ENCODE measurements around the gene SMPD4. TPM values are rescaled to one million over a fixed set of nuclear protein-coding genes. Genes with fewer than 3 reads are reported as not detected.
"Not testable (repeated sequence)": the region's sequence is repeated elsewhere in the genome, so short reads cannot be mapped to it uniquely, and the experiment has no call there.

SMPD4 gene
- total RNA-seq, 4 donors from 2014 or later, result 52.7 to 140 (median 65.0) TPM

GRCh38 chr2:130152816-130153595, 28.4 kb downstream of the SMPD4 start:
- no peaks in the 10 kb centered on the region for H3K27me3 ChIP-seq
- 86% methylated on average over 5 of the region's 25 CpGs for WGBS
- no peaks in the 10 kb centered on the region for H3K4me1 ChIP-seq
- no peaks in the 10 kb centered on the region for H3K9me3 ChIP-seq
- peaks cover 56% of the 10 kb centered on the region for H3K36me3 ChIP-seq
- H3K4me3 ChIP-seq, result no peak overlapping the region
- H3K27ac ChIP-seq, result no peak overlapping the region
- TF ChIP-seq POLR2A (IDR thresholded peaks at IDR 0.05), result no peak
- peak in 1 of 2 donors; percentile 35 for DNase-seq (ENCODE audit: low spot score in 2 of 2)

- 94% methylated on average over 14 of the region's 27 CpGs for WGBS
- not testable (repeated sequence) for H3K4me1 ChIP-seq, H3K27ac ChIP-seq, H3K4me3 ChIP-seq, H3K9me3 ChIP-seq, H3K27me3 ChIP-seq
- DNase-seq (ENCODE audit: low spot score in 2 of 2), result peak in 1 of 2 donors; percentile 44
- H3K36me3 ChIP-seq, result peaks cover 49% of the 10 kb centered on the region
These were observed 29.1 kb downstream of the SMPD4 start for GRCh38 chr2:130152136-130152815.

DNA sequence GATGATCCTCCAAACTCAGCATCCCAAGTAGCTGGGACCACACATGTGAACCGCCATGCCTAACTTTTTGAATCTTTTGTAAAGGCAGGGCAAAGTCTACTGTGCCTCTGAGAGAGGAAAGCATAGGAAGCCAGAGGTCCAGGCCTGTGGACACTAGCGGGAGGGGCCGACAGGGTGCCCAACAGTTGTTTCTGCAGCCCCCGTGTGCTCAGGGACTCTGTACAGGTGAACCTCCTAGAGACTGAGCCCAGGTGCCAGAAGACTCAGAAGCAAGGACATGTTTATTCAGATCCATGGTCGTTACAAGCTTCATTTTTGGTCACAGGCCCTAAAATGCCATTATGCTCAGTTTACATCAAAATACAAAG, 30.3 kb downstream of the SMPD4 start:
- not testable (repeated sequence) for H3K4me3 ChIP-seq, H3K27ac ChIP-seq, H3K9me3 ChIP-seq, H3K27me3 ChIP-seq, H3K4me1 ChIP-seq
- 80% methylated on average over 4 of the region's 5 CpGs for WGBS
- peaks cover 43% of the 10 kb centered on the region for H3K36me3 ChIP-seq
- peak in 1 of 2 donors; percentile 6 for DNase-seq (ENCODE audit: low spot score in 2 of 2)

- Histone ChIP-seq H3K36me3 (peaks cover 36% of the 10 kb centered on the region), H3K27ac (no peak overlapping the region), H3K27me3 (no peaks in the 10 kb centered on the region), H3K4me3 (no peak overlapping the region), H3K9me3 (no peaks in the 10 kb centered on the region), H3K4me1 (no peaks in the 10 kb centered on the region)
- 89% methylated on average over 23 of the region's 23 CpGs for WGBS
- TF ChIP-seq, protein P1, sequence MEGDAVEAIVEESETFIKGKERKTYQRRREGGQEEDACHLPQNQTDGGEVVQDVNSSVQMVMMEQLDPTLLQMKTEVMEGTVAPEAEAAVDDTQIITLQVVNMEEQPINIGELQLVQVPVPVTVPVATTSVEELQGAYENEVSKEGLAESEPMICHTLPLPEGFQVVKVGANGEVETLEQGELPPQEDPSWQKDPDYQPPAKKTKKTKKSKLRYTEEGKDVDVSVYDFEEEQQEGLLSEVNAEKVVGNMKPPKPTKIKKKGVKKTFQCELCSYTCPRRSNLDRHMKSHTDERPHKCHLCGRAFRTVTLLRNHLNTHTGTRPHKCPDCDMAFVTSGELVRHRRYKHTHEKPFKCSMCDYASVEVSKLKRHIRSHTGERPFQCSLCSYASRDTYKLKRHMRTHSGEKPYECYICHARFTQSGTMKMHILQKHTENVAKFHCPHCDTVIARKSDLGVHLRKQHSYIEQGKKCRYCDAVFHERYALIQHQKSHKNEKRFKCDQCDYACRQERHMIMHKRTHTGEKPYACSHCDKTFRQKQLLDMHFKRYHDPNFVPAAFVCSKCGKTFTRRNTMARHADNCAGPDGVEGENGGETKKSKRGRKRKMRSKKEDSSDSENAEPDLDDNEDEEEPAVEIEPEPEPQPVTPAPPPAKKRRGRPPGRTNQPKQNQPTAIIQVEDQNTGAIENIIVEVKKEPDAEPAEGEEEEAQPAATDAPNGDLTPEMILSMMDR (IDR thresholded peaks at IDR 0.05), result no peak
- TF ChIP-seq POLR2A (IDR thresholded peaks at IDR 0.05) (no peak), EP300 (IDR thresholded peaks at IDR 0.05) (no peak), POLR2AphosphoS5 (IDR thresholded peaks at IDR 0.05) (no peak)
- DNase-seq (ENCODE audit: low spot score in 2 of 2), result peak; percentile 47 to 71
These were observed 30.9 kb downstream of the SMPD4 start for GRCh38 chr2:130150181-130151144.

DNA sequence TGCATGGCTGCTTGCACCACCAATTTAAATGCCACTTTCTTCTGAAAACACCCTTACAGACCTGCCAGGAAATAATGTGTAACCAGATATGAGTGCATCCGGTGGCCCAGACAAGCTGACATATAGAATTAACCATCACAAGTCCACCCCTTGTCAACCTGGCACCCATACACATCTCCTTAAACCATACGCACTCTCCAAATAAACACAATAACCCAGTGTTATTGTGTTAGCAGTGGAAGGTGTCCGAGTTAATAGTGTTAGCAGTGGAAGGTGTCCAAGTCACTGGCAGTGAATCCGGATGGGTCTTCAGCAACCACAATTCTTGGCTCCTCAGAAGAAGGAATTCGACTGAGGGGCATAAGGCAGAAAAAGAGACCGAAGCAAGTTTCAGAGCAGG, 32.9 kb downstream of the SMPD4 start:
- H3K27me3 ChIP-seq; H3K9me3 ChIP-seq; H3K4me3 ChIP-seq; H3K27ac ChIP-seq; DNase-seq (ENCODE audit: low spot score in 2 of 2): not testable (repeated sequence)
- H3K4me1 ChIP-seq, result peaks cover 14% of the 10 kb centered on the region
- H3K36me3 ChIP-seq, result peaks cover 17% of the 10 kb centered on the region
- 73% methylated on average over 6 of the region's 6 CpGs for WGBS

DNA sequence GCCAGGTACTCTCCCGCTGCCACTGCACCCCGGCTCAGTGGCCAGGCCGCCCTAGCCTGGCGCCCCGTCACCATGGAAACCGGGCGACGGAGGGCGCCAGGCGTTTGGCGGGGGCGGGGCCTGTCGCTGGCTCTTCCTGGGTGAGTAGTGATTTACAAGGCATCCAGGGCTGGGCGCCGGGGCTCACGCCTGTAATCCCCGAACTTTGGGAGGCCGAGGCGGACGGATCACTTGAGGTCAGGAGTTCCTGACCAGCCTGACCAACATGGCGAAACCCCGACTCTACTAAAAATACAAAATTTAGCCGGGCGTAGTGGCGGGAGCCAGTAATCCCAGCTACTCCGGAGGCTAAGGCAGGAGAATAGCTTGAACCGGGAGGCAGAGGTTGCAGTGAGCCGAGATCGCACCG, 36.4 kb downstream of the SMPD4 start, which contains the start of gene CCDC74B:
Gene CCDC74B (minus strand): TSS at position 107 of the 409 bp plus-strand sequence. CDS start 116 bp downstream, outside the sequence.
- peak in 1 of 2 donors; percentile 74 for DNase-seq (ENCODE audit: low spot score in 2 of 2)
- whole genome bisulfite sequencing, result 32% methylated on average over 10 of the region's 30 CpGs
- peak within 1 kb of the TSS; percentile 44 for H3K4me3 ChIP-seq
- not testable (repeated sequence) for H3K9me3 ChIP-seq, H3K27ac ChIP-seq, H3K36me3 ChIP-seq, H3K27me3 ChIP-seq
- peaks cover 14% of the 10 kb centered on the region for H3K4me1 ChIP-seq

DNA sequence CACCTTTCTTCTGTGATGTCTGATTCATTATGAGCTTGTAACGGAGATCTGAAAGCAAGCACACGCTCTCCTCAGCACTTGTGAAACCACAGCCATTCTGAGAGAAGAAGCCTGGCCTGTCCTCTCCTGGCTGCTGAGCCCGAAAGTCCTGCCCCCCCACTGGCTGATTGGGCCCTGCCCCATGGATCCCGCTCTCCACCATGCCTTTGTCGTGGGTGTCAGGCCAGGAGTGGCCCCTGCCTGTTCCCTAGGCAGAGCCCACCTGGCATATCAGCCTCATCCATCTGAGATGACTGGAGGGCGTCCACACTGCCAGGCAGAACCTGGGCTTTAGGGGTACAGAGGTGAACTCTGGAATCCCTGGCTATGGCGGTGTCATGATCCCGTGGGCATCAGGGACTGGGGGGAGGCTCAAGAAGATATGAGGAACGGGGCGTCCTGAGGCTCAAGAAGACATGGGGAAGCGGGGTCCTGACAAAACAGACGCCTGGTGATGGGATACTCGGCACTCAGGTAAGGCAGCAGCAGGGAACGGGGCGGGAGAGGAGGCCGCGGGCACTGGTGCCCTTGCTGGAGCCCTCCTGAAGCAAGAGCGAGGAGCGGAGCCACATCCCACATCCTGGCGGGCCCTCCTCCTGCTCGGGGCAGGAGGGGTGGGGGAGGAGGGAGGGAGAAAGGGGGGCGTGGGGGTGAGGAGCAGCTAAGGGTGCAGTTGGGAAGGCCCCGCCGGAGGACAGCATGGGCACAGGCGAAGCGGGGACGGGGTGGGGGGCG, 37.9 kb downstream of the SMPD4 start:
- WGBS, result 66% methylated on average over 8 of the region's 28 CpGs
- Histone ChIP-seq H3K4me1 (peaks cover 14% of the 10 kb centered on the region), H3K4me3 (peak overlapping the region; percentile 44)
- peak in 1 of 2 donors; percentile 70 for DNase-seq (ENCODE audit: low spot score in 2 of 2)
- H3K27me3 ChIP-seq, H3K9me3 ChIP-seq, H3K36me3 ChIP-seq, H3K27ac ChIP-seq: not testable (repeated sequence)

DNA sequence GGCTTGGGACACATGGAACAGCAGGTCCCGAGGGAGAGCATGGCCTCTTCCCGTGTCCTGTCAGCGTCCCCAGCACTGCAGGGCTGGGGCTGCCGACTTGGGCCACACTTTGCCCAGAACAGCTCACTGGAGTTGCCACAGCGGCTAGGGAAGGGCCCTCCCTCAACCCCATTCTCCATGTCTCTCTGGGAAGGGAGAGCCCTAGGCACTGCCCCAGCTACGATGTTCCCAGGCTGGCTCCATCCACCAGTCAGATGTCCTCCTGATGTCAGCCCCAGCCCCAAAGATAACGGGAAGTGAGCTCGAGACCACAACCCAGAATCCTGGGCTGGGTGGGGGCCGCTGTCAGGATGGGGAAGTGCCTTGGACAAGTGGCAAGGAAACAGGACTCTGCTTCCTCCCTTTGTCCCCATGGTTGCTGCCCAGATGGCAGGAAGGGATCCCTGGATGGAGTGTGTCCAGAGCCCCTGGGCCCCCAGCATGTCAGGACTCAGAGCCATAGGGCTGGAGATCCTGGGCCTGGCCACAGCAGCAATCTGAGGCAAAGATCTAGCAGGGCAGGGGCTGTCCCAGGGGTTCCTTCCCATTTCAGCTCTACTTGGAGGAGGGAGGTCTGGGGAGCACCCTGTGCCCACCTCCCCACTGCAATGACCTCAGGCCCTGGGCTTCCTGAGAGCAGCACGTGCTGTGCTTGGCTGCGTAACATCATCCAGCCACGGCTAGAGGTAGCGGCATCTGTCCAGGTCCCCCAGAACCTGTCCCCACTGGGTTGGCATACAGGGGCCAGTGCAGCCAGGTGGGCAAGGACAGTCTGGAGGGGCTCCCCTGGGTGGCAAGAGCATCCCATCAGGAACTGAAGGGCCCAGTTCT, 38.8 kb downstream of the SMPD4 start:
- WGBS, result no CpG with 5 or more reads among the region's 13 CpGs
- DNase-seq (ENCODE audit: low spot score in 2 of 2), result peak in 1 of 2 donors; percentile 69
- not testable (repeated sequence) for H3K27ac ChIP-seq, H3K36me3 ChIP-seq, H3K9me3 ChIP-seq, H3K27me3 ChIP-seq, H3K4me3 ChIP-seq
- peaks cover 14% of the 10 kb centered on the region for H3K4me1 ChIP-seq

GRCh38 chr2:130141645-130142370, 39.6 kb downstream of the SMPD4 start:
- not testable (repeated sequence) for H3K4me3 ChIP-seq, H3K27ac ChIP-seq, H3K36me3 ChIP-seq, H3K9me3 ChIP-seq, H3K27me3 ChIP-seq
- peak in 1 of 2 donors; percentile 65 for DNase-seq (ENCODE audit: low spot score in 2 of 2)
- no CpG with 5 or more reads among the region's 22 CpGs for WGBS
- H3K4me1 ChIP-seq, result peaks cover 14% of the 10 kb centered on the region

GRCh38 chr2:130141002-130141401, 40.4 kb downstream of the SMPD4 start:
- H3K27ac ChIP-seq, H3K36me3 ChIP-seq, H3K27me3 ChIP-seq, H3K4me3 ChIP-seq, H3K9me3 ChIP-seq: not testable (repeated sequence)
- WGBS, result no CpG with 5 or more reads among the region's 6 CpGs
- DNase-seq (ENCODE audit: low spot score in 2 of 2), result peak in 1 of 2 donors; percentile 65
- peaks cover 14% of the 10 kb centered on the region for H3K4me1 ChIP-seq
